GM13976 (cell line): Measurements from ENCODE around the gene TST.

Experiments
- DNase-seq: peaks from one replicate; pipeline ENCODE4 v3.0.0; 2012; ENCODE audit warnings: low spot score
- in situ Hi-C: fragments of 300-500 bp; cut with MboI; formaldehyde crosslinking; loops from one replicate; pipeline ENCODE4 v1.12.0; 2022; ENCODE audit warnings: low sequenced_read_pairs, mixed read lengths, inconsistent platforms; ENCODE audit not compliant: unreplicated experiment
- TF ChIP-seq, protein P1 (sequence below): IDR thresholded peaks from 2 replicates; pipeline ENCODE4 v1.5.1; 2012; ENCODE audit warnings: borderline replicate concordance, mild to moderate bottlenecking; ENCODE audit not compliant: insufficient read depth; ENCODE audit errors: extremely low read depth, missing control alignments, control extremely low read depth

The TST gene

DNA sequence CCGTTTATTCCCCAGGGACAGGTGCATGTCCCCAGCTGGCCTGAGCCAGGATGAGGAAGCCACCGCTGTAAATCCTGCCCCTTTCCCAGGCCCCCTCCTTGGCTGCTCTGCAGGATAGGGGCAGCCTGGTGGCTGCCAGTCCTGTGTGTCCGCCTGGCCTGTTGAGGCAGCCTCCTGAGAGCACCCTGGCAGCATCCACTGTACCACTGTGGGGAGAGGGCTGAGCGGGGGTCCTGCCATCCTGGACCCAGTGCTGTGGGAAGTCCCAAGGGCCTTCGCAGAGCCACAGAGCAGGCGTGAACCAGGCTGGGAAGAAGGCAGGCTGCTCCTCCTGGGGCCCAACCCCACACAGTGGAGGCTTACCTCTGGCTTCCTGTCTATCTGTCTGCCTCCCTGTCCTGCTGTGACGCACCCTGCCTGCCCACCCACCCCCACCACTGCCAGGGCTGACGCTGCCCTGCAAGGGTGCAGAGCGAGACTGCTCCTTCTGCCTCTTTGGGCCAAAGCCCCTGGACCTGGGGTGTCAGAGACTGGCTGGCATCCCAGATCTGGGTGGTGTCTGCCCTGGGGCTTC, 40.7 kb upstream of the TST start:
- in situ Hi-C loops, result no loop called here

DNA sequence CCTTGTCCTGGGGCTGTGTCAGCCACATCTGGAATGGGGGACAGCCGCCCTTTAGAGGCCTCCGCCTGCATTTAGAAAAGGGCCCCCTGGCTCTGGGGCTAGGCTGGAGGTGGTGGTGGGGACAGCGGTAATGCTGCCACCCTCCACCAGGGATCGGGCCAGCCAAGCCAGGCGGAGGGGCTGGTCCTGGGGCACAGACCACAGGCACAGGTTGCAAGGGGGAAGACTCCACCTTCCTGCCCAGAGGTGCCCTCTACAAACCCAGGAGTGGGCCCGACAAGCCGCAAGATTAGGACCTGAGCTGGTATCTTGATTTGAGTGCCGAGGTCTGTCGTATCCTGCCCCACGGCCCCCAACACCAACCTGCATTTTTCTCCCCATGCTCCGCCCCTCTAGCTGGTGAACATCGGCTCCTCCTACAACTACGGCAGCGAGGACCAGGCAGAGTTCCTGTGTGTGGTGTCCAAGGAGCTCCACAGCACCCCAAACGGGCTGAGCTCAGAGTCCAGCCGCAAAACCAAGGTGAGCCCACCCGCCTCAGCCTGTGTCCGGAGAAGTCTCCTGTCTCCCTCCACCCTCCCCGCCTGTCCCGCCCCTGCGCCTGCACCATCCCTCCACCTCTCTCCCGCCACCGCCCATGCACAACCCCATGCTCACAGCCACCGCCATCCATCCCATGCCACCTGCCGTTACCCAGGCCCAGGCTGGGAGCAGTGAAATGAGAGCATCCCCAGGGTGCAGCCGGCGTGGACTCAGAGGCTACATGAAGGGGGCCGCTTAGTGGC, 39.9 kb upstream of the TST start:
- TF ChIP-seq, protein P1, sequence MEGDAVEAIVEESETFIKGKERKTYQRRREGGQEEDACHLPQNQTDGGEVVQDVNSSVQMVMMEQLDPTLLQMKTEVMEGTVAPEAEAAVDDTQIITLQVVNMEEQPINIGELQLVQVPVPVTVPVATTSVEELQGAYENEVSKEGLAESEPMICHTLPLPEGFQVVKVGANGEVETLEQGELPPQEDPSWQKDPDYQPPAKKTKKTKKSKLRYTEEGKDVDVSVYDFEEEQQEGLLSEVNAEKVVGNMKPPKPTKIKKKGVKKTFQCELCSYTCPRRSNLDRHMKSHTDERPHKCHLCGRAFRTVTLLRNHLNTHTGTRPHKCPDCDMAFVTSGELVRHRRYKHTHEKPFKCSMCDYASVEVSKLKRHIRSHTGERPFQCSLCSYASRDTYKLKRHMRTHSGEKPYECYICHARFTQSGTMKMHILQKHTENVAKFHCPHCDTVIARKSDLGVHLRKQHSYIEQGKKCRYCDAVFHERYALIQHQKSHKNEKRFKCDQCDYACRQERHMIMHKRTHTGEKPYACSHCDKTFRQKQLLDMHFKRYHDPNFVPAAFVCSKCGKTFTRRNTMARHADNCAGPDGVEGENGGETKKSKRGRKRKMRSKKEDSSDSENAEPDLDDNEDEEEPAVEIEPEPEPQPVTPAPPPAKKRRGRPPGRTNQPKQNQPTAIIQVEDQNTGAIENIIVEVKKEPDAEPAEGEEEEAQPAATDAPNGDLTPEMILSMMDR, result no peak
- no peak for DNase-seq
- in situ Hi-C loops, result no loop called here

More for the DNA sequence above, 40.7 kb upstream of the TST start:
- no peak for DNase-seq
- TF ChIP-seq, protein P1, result no peak

DNA sequence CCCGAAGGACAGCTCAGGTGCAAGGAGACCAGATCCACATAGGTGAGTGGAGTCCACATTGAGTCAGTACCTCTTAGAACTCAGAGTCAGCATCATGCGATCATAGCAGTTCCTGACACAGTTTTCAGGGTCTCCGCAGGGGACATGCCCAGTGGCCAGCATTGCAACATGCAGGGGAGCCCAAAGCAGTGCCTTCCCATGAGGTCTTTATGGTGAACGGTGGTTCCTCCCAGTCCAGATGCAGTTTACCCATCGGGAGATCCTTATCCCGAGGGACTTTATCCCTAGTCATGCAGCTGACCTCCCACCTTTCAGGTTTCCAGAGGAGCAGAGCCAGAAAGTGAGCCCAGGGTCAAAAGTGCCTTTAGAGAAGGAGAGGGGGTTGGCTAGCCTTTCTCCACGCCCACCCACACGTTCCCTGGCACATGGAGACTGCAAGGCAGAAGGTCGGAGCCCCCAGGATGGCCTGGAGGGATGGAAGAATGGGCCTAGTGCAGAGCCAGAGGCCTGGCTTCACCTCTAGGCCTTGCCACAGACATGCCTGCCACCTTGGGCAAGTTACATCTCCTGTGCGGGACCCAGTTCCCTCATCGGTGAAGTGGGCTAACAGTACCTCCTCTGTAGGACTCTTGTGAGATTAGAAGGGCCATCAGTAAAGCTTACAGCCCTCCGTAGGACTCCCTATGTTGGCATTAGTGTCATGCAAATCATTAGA, 38.7 kb upstream of the TST start:
- no peak for DNase-seq
- TF ChIP-seq, protein P1, result no peak
- in situ Hi-C loops, result no loop called here

DNA sequence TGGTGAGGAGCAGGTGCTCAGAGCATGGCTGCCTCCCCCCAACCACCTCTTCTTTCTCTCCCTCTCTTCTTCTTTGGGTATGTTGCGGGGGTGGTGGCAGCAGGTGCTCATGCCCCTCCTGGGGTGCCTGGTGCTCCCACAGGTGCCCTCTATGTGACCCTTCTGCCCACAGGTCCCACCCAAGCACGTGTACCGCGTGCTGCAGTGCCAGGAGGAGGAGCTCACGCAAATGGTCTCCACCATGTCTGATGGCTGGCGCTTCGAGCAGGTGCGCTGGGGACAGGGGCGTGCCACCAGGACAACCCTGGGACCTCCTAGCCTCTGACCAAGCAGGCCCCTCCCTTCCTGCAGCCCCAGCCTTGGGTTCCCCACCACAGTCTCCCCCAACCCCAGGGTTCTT, 38.0 kb upstream of the TST start:
- TF ChIP-seq, protein P1, result no peak
- in situ Hi-C loops, result no loop called here
- no peak for DNase-seq

DNA sequence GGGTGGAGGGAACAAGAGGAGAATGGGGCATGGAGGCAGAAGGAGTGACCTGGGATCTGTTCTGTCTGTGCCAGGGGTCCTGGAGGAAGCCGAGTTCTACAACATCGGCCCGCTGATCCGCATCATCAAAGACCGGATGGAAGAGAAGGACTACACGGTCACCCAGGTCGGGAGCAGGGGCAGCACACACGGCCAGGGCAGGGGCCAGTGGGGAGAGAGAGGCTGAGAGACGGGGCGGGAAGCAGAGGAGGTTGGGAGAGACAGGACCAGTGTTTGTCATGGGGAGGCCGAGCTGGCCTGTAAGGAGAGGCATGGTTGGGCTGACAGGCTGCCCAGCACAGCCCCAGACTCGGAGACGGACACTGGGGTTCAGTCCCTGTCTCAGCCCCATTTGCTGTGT, 37.0 kb upstream of the TST start:
- TF ChIP-seq, protein P1, result no peak
- in situ Hi-C loops, result no loop called here
- no peak for DNase-seq

DNA sequence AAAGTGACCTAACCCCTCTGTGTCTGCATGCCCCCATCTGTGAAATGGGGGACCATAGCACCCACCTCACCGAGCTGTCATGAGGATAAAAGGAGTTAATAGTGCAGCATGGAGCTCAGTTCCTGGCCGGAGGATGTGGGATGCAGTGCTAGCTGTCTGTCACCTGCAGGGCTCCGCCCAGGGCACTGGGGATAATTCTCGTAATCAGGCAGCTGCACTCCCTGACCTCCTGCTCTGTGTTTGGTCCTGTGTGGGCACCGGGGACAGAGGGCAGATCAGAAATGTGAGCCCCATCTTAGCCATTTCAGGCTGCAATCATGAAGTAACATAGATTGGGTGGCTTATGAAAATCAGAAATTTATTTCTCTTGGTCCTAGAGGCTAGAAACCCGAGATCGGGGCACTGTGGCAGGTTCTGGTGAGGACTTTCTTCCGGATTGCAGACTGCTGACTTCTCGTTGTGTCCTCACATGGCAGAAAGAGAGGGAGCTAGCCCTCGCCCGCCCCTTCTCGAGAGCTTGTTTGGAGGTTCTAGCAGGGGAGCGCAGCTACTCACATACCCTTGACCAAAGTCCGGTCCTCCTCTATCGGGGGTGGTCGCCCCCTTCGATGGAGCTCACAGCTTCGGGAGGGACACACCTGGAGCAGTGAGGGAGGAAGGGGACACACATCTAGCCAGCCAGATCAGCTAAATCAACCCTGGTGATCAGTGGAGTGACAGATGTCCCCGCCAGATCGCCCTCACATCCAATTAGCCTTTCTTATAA, 35.5 kb upstream of the TST start:
- TF ChIP-seq, protein P1, result no peak
- no peak for DNase-seq
- in situ Hi-C loops, result no loop called here
